WTC11 (cell line): ENCODE data around the gene GJA1. TPM values are rescaled to one million over a fixed set of nuclear protein-coding genes. Genes with fewer than 3 reads are reported as not detected.

Experiments
- ATAC-seq: fragments of 200-7000 bp; cut with Tn5 transposase; 2 replicates; pipeline ENCODE4 v1.10.0; 2021; ENCODE audit warnings: mild to moderate bottlenecking, moderate library complexity
- CTCF ChIA-PET: fragments of 300-600 bp; sonication (Branson Sonifier 250); formaldehyde crosslinking; loops from one replicate; lab custom pipeline; 2021; ENCODE audit warnings: antibody characterized with exemption; lab: Charles Lee
- POLR2A ChIA-PET: fragments of 350-600 bp; sonication (Branson Sonifier 250); formaldehyde crosslinking; loops from one replicate; lab custom pipeline; 2021; ENCODE audit warnings: antibody characterized with exemption; lab: Charles Lee
- DNase-seq: peaks from one replicate; pipeline ENCODE4 v3.0.0; 2021; ENCODE audit warnings: low spot score
- H3K27ac Mint-ChIP-seq: 2 replicates; pipeline ENCODE4 v1.8.0; 2021; ENCODE audit warnings: mixed read lengths
- H3K27me3 Mint-ChIP-seq: 2 replicates; pipeline ENCODE4 v1.8.0; 2021; ENCODE audit warnings: low read depth, mild to moderate bottlenecking, moderate library complexity, mixed read lengths
- H3K36me3 Mint-ChIP-seq: 2 replicates; pipeline ENCODE4 v1.8.0; 2021; ENCODE audit warnings: mixed read lengths
- H3K4me1 Mint-ChIP-seq: 2 replicates; pipeline ENCODE4 v1.8.0; 2022; ENCODE audit warnings: mixed read lengths
- H3K4me3 Mint-ChIP-seq: 2 replicates; pipeline ENCODE4 v1.8.0; 2021; ENCODE audit warnings: mild to moderate bottlenecking, moderate library complexity, mixed read lengths
- H3K9me3 Mint-ChIP-seq: 2 replicates; pipeline ENCODE4 v1.8.0; 2021; ENCODE audit warnings: mixed read lengths
- ATF1 ChIP-seq: sonication (generic); formaldehyde crosslinking; IDR thresholded peaks from 2 replicates; pipeline ENCODE4 v1.8.1; 2023; ENCODE audit warnings: mild to moderate bottlenecking, moderate library complexity, missing genetic modification reagents
- CBFB ChIP-seq: sonication (generic); formaldehyde crosslinking; IDR thresholded peaks from 2 replicates; pipeline ENCODE4 v1.8.1; 2022; ENCODE audit warnings: mild to moderate bottlenecking, low read depth, missing genetic modification reagents
- EMX1 ChIP-seq: fragments of 250-450 bp; sonication (Bioruptor Pico); IDR thresholded peaks from 2 replicates; pipeline ENCODE4 v1.8.0; 2021; ENCODE audit warnings: mild to moderate bottlenecking
- ESRRA ChIP-seq: sonication (generic); formaldehyde crosslinking; IDR thresholded peaks from 2 replicates; pipeline ENCODE4 v1.8.1; 2022; ENCODE audit warnings: mild to moderate bottlenecking, missing genetic modification reagents, borderline replicate concordance
- FOXK1 ChIP-seq: sonication (generic); formaldehyde crosslinking; IDR thresholded peaks from 2 replicates; pipeline ENCODE4 v1.8.0; 2022; ENCODE audit warnings: mild to moderate bottlenecking, moderate library complexity, missing genetic modification reagents
- FOXP1 ChIP-seq: sonication (generic); formaldehyde crosslinking; IDR thresholded peaks from 2 replicates; pipeline ENCODE4 v1.8.0; 2022; ENCODE audit warnings: missing genetic modification reagents, mild to moderate bottlenecking, moderate library complexity, borderline replicate concordance
- GRHL2 ChIP-seq: fragments of 250-450 bp; sonication (Bioruptor Pico); IDR thresholded peaks from 2 replicates; pipeline ENCODE4 v1.8.0; 2022; ENCODE audit warnings: mild to moderate bottlenecking, moderate library complexity; ENCODE audit not compliant: insufficient replicate concordance, severe bottlenecking
- GTF2I ChIP-seq: fragments of 250-450 bp; sonication (Bioruptor Pico); conservative IDR thresholded peaks from 2 replicates; pipeline ENCODE4 v1.4.0; 2021; ENCODE audit warnings: mild to moderate bottlenecking
- HMGA2 ChIP-seq: fragments of 250-450 bp; sonication (Bioruptor Pico); IDR thresholded peaks from 2 replicates; pipeline ENCODE4 v1.4.0; 2021; ENCODE audit warnings: mild to moderate bottlenecking, moderate library complexity
- IRF2 ChIP-seq: sonication (generic); formaldehyde crosslinking; IDR thresholded peaks from 2 replicates; pipeline ENCODE4 v1.8.0; 2022; ENCODE audit warnings: low read depth, missing genetic modification reagents, borderline replicate concordance
- KAT7 ChIP-seq: sonication (generic); formaldehyde crosslinking; IDR thresholded peaks from 2 replicates; pipeline ENCODE4 v1.8.1; 2023; ENCODE audit warnings: missing genetic modification reagents, mild to moderate bottlenecking, borderline replicate concordance
- NFATC4 ChIP-seq: fragments of 250-450 bp; sonication (Bioruptor Pico); IDR thresholded peaks from 2 replicates; pipeline ENCODE4 v1.9.0; 2021; ENCODE audit warnings: mild to moderate bottlenecking
- NFYB ChIP-seq: sonication (generic); formaldehyde crosslinking; conservative IDR thresholded peaks from 2 replicates; pipeline ENCODE4 v1.8.0; 2022; ENCODE audit warnings: low read depth, missing genetic modification reagents
- NR1H2 ChIP-seq: sonication (generic); formaldehyde crosslinking; IDR thresholded peaks from 2 replicates; pipeline ENCODE4 v1.9.0; 2021; ENCODE audit warnings: mild to moderate bottlenecking, moderate library complexity, missing genetic modification reagents
- OVOL2 ChIP-seq: fragments of 250-450 bp; sonication (Bioruptor Pico); IDR thresholded peaks from 2 replicates; pipeline ENCODE4 v1.9.0; 2021; ENCODE audit warnings: mild to moderate bottlenecking, borderline replicate concordance
- PRRX2 ChIP-seq: fragments of 250-450 bp; sonication (Bioruptor Pico); IDR thresholded peaks from 2 replicates; pipeline ENCODE4 v1.8.0; 2021; ENCODE audit warnings: mild to moderate bottlenecking
- RORB ChIP-seq: fragments of 250-450 bp; sonication (Bioruptor Pico); IDR thresholded peaks from 2 replicates; pipeline ENCODE4 v1.9.0; 2021; ENCODE audit warnings: mild to moderate bottlenecking
- SMAD3 ChIP-seq: sonication (generic); formaldehyde crosslinking; IDR thresholded peaks from 2 replicates; pipeline ENCODE4 v1.8.0; 2022; ENCODE audit warnings: missing genetic modification reagents, mild to moderate bottlenecking, borderline replicate concordance
- TEAD1 ChIP-seq: sonication (generic); formaldehyde crosslinking; IDR thresholded peaks from 2 replicates; pipeline ENCODE4 v1.8.0; 2022; ENCODE audit warnings: mild to moderate bottlenecking, missing genetic modification reagents
- ZBTB21 ChIP-seq: sonication (generic); formaldehyde crosslinking; IDR thresholded peaks from 2 replicates; pipeline ENCODE4 v1.8.1; 2023; ENCODE audit warnings: mild to moderate bottlenecking, missing genetic modification reagents, borderline replicate concordance
- ZNF121 ChIP-seq: sonication (generic); formaldehyde crosslinking; IDR thresholded peaks from 2 replicates; pipeline ENCODE4 v1.8.0; 2023; ENCODE audit warnings: missing genetic modification reagents
- total RNA-seq: library from RNA; stranded (reverse); gene quantifications from 3 replicates; pipeline ENCODE4 v1.2.3, GENCODE V29; 2021
- TF ChIP-seq, protein P1 (sequence below): sonication (generic); formaldehyde crosslinking; IDR thresholded peaks from 2 replicates; pipeline ENCODE4 v1.8.1; 2022; ENCODE audit warnings: low read depth, mild to moderate bottlenecking, moderate library complexity, missing genetic modification reagents, borderline replicate concordance
- TF ChIP-seq, protein P2 (sequence below): fragments of 250-450 bp; sonication (Bioruptor Pico); IDR thresholded peaks from 2 replicates; pipeline ENCODE4 v1.9.0; 2021; ENCODE audit warnings: mild to moderate bottlenecking
- TF ChIP-seq, protein P3 (sequence below): fragments of 250-450 bp; sonication (Bioruptor Pico); conservative IDR thresholded peaks from 2 replicates; pipeline ENCODE4 v1.9.0; 2021; ENCODE audit warnings: mild to moderate bottlenecking
- TF ChIP-seq, protein P4 (sequence below): sonication (generic); formaldehyde crosslinking; IDR thresholded peaks from 2 replicates; pipeline ENCODE4 v1.8.1; 2022; ENCODE audit warnings: low read depth, missing genetic modification reagents, borderline replicate concordance
- TF ChIP-seq, protein P5 (sequence below): fragments of 200-600 bp; IDR thresholded peaks from 2 replicates; pipeline ENCODE4 v1.8.0; 2022; ENCODE audit warnings: antibody characterized with exemption

The GJA1 gene
- total RNA-seq, 1 experiment from 2014 or later = 546 TPM

DNA sequence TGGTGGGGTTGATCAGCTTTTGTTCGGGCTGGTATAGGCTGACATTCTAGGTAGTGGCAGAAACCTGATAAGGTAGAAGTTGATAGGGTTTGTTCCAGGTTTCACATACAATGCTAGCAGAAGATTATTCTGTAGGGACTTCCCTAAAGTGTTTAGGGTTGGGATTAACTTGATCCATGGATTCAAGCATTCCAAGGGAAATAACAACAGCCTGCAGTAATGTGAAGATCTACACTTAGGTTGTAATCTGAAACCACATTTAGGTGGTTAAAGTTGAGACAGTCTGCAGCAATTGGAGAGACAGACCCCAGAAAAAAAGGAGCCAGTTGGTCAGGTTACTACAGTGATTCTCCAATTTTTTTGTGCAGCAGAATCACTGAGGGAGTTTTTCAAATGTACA is 56.1 kb downstream of the GJA1 start:
- POLR2A ChIA-PET = no interaction called here
- ATAC-seq (peak; percentile 43), DNase-seq (no peak)
- Mint-ChIP-seq H3K36me3 (no peaks in the 10 kb centered on the region), H3K4me3 (no peak overlapping the region), H3K9me3 (no peaks in the 10 kb centered on the region), H3K27me3 (no peaks in the 10 kb centered on the region; the same call in 1 of the 2 replicates), H3K4me1 (peaks cover 45% of the 10 kb centered on the region), H3K27ac (no peak overlapping the region)
- TF ChIP-seq SMAD3 (CRISPR knock-in tag) (no peak), FOXK1 (CRISPR knock-in tag) (no peak), ESRRA (CRISPR knock-in tag) (no peak), HMGA2 (no peak), ATF1 (CRISPR knock-in tag) (no peak), GTF2I (CRISPR knock-in tag) (no peak), NR1H2 (CRISPR knock-in tag) (no peak), FOXP1 (CRISPR knock-in tag) (no peak)
- TF ChIP-seq, protein P1, sequence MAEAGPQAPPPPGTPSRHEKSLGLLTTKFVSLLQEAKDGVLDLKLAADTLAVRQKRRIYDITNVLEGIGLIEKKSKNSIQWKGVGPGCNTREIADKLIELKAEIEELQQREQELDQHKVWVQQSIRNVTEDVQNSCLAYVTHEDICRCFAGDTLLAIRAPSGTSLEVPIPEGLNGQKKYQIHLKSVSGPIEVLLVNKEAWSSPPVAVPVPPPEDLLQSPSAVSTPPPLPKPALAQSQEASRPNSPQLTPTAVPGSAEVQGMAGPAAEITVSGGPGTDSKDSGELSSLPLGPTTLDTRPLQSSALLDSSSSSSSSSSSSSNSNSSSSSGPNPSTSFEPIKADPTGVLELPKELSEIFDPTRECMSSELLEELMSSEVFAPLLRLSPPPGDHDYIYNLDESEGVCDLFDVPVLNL = no peak
- TF ChIP-seq, protein P2, sequence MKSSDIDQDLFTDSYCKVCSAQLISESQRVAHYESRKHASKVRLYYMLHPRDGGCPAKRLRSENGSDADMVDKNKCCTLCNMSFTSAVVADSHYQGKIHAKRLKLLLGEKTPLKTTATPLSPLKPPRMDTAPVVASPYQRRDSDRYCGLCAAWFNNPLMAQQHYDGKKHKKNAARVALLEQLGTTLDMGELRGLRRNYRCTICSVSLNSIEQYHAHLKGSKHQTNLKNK = no peak
- TF ChIP-seq, protein P3, sequence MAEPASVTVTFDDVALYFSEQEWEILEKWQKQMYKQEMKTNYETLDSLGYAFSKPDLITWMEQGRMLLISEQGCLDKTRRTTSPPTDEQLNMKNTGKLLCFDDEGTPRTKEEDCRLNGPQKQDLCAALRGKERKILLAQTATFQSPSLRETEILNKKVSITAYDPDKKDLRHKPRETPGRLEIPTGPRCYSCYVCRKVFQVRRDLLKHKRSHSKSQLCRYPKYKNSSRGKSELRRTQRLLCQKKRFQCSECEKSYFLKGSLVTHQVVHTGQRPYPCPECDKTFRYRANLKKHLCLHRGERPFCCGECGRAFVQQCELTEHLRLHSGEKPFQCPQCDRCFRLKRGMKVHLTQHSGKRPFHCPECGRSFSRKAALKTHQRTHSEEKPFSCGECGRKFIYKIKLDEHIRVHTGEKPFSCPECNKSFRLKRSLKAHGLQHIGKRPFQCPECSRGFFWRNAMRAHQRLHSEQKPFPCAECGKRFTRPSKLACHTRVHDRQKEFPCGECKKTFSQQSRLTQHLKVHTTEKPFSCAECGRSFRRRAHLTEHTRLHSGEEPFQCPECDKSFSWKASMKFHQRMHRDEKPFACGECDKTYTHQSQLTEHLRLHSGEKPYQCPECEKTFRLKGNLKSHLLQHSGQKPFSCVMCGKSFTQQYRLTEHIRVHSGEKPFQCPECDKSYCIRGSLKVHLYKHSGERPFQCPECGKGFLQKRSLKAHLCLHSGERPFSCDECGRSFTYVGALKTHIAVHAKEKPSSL (CRISPR knock-in tag) = no peak
- TF ChIP-seq, protein P4, sequence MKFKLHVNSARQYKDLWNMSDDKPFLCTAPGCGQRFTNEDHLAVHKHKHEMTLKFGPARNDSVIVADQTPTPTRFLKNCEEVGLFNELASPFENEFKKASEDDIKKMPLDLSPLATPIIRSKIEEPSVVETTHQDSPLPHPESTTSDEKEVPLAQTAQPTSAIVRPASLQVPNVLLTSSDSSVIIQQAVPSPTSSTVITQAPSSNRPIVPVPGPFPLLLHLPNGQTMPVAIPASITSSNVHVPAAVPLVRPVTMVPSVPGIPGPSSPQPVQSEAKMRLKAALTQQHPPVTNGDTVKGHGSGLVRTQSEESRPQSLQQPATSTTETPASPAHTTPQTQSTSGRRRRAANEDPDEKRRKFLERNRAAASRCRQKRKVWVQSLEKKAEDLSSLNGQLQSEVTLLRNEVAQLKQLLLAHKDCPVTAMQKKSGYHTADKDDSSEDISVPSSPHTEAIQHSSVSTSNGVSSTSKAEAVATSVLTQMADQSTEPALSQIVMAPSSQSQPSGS (CRISPR knock-in tag) = no peak
- CTCF ChIA-PET = no interaction called here

DNA sequence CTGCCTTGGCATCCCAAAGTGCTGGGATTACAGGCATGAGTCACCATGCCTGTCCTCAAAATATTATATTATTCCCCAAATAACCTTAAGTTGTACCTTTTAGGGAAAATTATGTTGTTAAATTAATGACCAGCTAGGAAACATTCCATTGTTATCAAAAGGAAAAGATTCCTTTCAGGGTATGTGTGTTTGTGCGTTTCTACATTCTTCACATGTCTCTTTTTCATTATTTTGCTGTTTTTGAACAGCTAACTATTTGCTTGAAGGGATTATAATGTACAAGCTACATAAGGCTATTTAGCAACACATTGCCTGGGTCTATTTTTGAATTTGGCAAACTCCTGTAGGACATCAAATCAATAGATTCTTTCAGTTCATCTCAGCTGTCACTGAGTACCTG is 57.1 kb downstream of the GJA1 start:
- no peaks in the 10 kb centered on the region; the same call in 1 of the 2 replicates for H3K27me3 Mint-ChIP-seq
- H3K27ac Mint-ChIP-seq = no peak overlapping the region
- no peak for DNase-seq
- no peak for TF ChIP-seq CBFB (CRISPR knock-in tag)
- H3K4me3 Mint-ChIP-seq = no peak overlapping the region
- H3K4me1 Mint-ChIP-seq = peaks cover 40% of the 10 kb centered on the region
- no peaks in the 10 kb centered on the region for H3K36me3 Mint-ChIP-seq
- H3K9me3 Mint-ChIP-seq = no peaks in the 10 kb centered on the region
- ChIA-PET POLR2A (no interaction called here), CTCF (no interaction called here)
- ATAC-seq = no peak

DNA sequence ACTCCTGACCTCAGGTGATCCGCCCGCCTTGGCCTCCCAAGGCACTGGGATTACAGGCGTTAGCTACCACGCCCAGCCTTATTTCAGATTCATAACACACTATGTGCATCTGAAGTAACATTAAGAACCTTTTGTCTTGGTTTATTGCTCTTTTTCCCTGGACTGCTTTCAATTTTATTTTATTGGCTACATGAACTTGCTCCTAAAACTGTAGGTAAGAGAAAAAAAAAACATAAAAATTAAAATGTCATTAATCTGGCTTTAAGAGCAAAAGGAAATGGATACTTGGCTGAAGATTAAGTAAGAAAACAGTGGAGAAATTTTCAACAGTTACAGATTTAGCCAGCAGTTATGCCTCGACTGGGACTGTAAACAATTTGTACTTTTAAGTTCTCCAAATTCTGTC is 62.5 kb downstream of the GJA1 start:
- CTCF ChIA-PET = no interaction called here
- TF ChIP-seq NR1H2 (CRISPR knock-in tag) (no peak), GRHL2 (CRISPR knock-in tag) (no peak), IRF2 (CRISPR knock-in tag) (no peak), ZBTB21 (CRISPR knock-in tag) (no peak), KAT7 (CRISPR knock-in tag) (no peak), RORB (CRISPR knock-in tag) (no peak), ZNF121 (CRISPR knock-in tag) (no peak), EMX1 (no peak), NFYB (CRISPR knock-in tag) (no peak), NFATC4 (CRISPR knock-in tag) (no peak), OVOL2 (CRISPR knock-in tag) (no peak), TEAD1 (CRISPR knock-in tag) (no peak), PRRX2 (CRISPR knock-in tag) (no peak)
- TF ChIP-seq, protein P5, sequence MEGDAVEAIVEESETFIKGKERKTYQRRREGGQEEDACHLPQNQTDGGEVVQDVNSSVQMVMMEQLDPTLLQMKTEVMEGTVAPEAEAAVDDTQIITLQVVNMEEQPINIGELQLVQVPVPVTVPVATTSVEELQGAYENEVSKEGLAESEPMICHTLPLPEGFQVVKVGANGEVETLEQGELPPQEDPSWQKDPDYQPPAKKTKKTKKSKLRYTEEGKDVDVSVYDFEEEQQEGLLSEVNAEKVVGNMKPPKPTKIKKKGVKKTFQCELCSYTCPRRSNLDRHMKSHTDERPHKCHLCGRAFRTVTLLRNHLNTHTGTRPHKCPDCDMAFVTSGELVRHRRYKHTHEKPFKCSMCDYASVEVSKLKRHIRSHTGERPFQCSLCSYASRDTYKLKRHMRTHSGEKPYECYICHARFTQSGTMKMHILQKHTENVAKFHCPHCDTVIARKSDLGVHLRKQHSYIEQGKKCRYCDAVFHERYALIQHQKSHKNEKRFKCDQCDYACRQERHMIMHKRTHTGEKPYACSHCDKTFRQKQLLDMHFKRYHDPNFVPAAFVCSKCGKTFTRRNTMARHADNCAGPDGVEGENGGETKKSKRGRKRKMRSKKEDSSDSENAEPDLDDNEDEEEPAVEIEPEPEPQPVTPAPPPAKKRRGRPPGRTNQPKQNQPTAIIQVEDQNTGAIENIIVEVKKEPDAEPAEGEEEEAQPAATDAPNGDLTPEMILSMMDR = no peak
- TF ChIP-seq, protein P3 (CRISPR knock-in tag) = no peak

More for the DNA sequence above, 62.5 kb downstream of the GJA1 start:
- Mint-ChIP-seq H3K27me3 (no peaks in the 10 kb centered on the region), H3K36me3 (no peaks in the 10 kb centered on the region), H3K4me3 (no peak overlapping the region), H3K4me1 (peaks cover 5% of the 10 kb centered on the region), H3K9me3 (no peaks in the 10 kb centered on the region), H3K27ac (no peak overlapping the region)
- DNase-seq = no peak
- no peak for ATAC-seq
- POLR2A ChIA-PET = no interaction called here
